GM21367 (cell line): ENCODE measurements around the gene ADSS1.

Experiments used
- ATAC-seq: cut with Tn5 transposase; IDR thresholded peaks from one replicate; pipeline ENCODE4 v1.9.1; 2021; ENCODE audit not compliant: unreplicated experiment

Gene ADSS1

GRCh38 chr14:104793703-104793959 lies 69.6 kb downstream of the ADSS1 start:
- no peak for ATAC-seq

- no peak for ATAC-seq
Observed at GRCh38 chr14:104794099-104794498, 70.1 kb downstream of the ADSS1 start.

- ATAC-seq = no peak
Observed at GRCh38 chr14:104794631-104794992, 70.6 kb downstream of the ADSS1 start.

DNA sequence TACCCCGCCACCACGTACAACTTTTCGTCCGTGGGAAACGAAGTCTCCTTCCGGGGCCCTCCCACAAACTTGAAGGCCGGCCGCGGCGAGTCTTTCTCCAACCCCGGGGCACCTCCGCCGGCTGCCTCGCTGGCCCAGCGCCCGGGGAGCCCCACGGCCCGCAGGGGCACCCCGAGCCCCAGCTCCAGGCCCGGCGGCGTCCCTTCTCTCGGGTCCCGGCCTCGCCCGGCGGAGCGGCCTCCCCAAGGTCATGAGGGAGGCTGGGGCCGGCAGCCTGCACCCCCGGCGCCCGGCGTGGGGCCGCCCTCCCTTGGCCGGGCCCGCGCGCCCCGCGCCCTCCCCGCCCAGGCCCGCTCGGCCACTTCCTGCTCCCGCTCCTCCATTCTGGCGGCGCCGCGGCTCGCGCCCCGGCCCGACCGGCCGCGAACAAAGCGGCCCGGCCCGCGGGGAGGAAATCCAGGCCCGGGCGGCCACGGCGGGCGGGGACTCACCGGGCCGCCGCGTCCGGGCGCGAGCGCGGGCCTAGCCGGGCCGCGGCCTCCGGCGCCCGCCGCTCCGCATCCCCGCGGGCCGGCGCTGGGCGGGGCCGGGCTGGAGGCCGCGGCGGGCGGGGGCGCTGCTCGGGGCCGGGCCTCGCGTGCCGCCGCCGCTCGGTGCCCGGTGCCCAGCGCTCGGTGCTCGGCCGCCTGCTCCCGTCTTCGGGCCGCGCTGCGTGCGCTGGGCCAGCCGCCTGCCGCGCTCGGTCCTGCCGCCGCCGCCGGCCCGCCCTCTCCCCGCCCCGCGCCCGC lies 71.2 kb downstream of the ADSS1 start, which contains the start of gene AKT1:
TSS of gene AKT1 (minus strand) at position 756 of the 788 bp plus-strand sequence. CDS start 3,105 bp downstream, outside the sequence.
- ATAC-seq = no peak

DNA sequence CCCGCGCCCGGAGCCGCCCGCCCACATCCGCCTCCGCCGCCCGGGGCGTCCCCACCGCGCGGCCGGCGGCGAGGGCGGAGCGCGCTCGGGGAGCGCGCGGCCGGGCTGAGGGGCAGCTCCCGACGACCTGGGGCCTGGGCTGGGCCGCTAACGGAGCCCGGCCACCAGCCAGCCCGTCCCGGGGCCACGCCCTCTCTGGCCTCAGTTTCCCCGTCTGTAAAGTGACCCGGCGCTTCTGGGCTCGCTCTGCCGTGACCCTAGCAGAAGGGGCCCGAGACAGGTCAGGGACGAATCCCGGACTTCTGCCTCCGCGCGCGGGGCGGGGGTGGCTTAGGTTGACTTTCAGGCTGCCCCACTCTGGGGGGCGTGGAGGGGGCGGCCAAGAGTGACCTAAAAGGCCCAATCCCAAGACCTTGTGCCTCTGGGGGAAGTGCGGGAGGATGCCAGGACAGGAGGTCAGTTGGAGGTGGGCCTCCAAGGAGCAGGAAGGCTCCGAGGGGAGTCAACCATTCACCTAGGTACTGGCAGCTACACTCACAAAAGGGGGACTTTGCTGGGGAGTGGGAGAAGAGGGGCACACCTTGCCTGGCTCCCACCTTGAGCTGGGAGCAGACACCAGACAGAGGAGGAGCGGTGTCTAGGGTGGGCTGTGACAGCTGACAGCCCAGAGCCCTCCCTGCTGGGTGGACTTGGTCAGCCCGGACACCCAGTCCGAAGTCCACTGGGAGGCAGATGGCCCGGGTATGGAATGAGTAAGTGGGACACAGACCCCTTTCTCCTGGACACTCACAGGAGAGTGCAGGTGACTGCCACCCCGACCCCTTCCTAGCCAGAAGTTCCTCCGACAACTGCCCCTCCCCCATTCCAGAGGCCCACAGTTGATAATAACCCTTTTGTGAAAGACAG lies 72.0 kb downstream of the ADSS1 start:
- no peak for ATAC-seq

DNA sequence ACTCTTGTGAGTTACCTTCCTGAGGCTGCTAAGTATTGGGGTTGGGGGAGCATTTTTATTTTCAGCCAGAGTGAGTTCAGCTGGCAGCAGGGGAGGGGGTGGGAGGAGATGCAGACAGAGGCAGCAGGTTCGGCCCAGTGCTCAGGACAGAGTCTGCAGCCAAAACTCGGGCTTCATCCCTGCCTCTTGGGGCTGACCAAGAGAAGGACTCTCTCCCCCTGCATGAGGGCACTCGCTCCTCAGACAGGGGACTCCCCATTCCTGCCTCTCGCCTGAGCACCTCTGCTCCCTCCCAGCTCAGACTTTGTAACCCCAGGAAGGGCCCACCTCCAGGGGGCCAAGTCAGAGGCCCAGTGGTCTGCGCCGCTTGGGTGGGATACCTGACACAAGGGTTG lies 72.7 kb downstream of the ADSS1 start:
- no peak for ATAC-seq
